Raji (cell line): ENCODE results near the gene PSORS1C1.

Experiments
- POLR2A ChIP-seq: IDR thresholded peaks from 2 replicates; pipeline ENCODE4 v1.6.1; 2011; ENCODE audit warnings: low read depth, low read length, control low read depth; ENCODE audit not compliant: insufficient read depth

PSORS1C1 gene

DNA sequence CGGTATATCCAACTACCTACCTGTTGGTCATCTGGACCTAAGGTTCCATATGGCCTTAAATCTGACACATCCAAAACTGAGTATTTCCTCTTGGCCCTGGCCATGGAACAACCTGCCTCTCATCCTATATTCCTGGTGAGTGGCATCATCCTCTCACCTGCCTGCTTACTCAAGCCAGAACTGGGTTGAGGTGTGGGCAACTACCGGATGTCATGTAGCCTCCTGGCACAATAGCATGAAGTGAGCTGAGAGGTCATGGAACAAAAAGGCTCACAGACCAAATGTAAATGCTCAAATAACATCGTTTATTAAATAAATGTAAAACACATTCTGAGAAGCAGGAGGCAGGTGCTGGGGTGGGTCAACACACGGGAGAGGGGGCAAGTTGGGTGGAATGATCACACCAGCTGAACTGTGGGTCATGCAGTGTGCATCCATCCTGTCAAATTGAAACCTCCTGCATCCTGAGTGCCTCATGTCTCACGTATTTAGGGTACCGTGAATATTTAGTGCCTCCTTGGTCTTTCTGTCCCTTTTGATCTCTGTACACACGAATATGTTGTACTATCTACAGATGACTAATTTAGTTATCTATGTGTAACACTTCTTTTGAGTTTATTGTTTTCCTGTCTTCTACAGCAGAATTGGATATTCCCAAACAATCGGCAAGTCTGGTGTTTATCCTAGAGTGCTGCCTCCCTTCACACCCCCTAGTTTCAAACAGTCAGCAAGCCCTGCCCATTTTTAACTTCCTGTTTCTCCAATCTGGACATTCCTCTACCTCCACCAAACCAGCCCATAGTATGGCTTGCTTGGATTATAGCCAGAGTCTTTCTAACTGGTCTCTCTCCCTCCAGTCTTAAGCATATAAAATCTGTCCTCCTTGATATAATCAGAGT is 63.8 kb downstream of the PSORS1C1 start:
- TF ChIP-seq POLR2A = no peak

- no peak for TF ChIP-seq POLR2A
Measured at GRCh38 chr6:31179042-31179386, 64.4 kb downstream of the PSORS1C1 start.

DNA sequence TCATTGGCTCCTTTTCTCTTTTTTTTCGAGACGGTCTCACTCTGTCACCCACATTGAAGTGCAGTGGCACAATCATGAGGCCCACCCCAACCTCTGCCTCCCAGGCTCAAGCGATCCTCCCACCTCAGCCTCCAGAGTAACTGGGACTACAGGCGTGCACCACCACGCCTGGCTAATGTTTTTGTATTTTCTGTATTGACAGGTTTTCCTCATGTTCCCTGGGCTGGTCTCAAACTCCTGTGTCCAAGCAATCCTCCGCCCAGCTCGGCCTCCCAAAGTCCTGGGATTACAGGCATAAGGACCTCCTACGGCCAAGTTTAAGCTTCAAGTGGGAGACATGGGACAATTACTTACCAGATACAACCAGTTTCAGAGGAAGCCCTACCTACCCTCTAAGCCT is 65.3 kb downstream of the PSORS1C1 start:
- TF ChIP-seq POLR2A = no peak

- TF ChIP-seq POLR2A = no peak
Measured at GRCh38 chr6:31180500-31180899, 65.9 kb downstream of the PSORS1C1 start.

DNA sequence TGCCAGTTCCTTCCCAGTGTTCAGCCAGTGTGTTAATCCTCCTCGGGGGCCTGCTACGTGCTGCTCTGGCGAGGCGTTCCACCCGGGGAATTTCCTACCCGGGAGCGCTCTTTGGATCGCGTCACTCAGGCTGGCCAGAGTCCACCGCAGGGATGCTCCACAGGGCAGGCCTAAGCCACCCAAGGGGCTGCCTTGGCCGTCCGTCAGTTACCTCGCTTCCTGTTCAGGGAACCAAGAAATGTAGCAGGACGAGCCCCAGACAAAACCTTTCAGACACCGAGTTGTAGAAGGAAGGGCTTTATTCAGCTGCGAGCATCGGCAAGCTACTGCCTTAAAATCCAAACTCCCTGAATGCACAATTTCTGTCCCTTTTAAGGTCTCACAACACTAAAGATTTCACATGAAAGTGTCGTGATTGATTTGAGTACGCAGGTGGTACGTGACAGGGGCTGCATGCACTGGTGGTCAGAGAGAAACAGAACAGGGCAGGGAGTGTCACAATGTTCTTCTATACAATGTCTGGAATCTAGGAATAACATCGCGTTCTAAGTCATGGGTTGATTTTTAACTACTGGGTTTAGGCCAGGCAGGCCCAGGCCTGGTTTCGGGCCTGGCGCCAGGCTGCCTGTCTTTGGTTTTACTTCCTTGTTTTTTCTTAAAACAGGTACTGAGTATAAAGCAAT is 71.6 kb downstream of the PSORS1C1 start:
- no peak for TF ChIP-seq POLR2A

DNA sequence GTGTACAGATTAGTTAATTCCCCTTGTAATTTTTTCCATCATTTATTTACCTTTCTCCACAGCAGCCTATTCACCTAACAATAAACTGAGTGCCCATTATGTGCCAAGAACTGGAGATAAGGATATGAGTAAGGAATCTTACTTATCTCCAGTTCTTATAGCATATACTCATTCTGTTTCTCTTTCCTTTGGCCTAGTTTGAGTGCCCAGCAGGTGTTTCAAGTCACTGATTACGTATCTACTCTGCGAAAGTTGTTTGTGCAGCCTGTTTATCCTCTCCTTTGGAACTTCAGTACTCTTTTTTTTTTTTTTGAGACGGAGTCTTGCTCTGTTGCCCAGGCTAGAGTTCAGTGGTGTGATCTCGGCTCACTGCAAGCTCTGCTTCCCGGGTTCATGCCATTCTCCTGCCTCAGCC is 73.2 kb downstream of the PSORS1C1 start:
- no peak for TF ChIP-seq POLR2A
